HG03378 (cell line): ENCODE data around the gene ADGRG1.

Experiments used
- ATAC-seq: cut with Tn5 transposase; IDR thresholded peaks from one replicate; pipeline ENCODE4 v1.9.1; 2021; ENCODE audit warnings: mild to moderate bottlenecking, moderate library complexity; ENCODE audit not compliant: unreplicated experiment

ADGRG1 gene

GRCh38 chr16:57633383-57634064 is 5.1 kb downstream of the ADGRG1 start:
- ATAC-seq, result no peak

GRCh38 chr16:57634171-57634570 is 5.7 kb downstream of the ADGRG1 start:
- no peak for ATAC-seq

- no peak for ATAC-seq
These were observed 7.1 kb downstream of the ADGRG1 start for GRCh38 chr16:57635266-57636097.

GRCh38 chr16:57636184-57636583 is 7.8 kb downstream of the ADGRG1 start:
- no peak for ATAC-seq

GRCh38 chr16:57637020-57637419 is 8.6 kb downstream of the ADGRG1 start:
- no peak for ATAC-seq

GRCh38 chr16:57637424-57637823 is 9.0 kb downstream of the ADGRG1 start:
- no peak for ATAC-seq

- no peak for ATAC-seq
These were observed 9.5 kb downstream of the ADGRG1 start for GRCh38 chr16:57637965-57638364.

GRCh38 chr16:57638381-57638780 is 10.0 kb downstream of the ADGRG1 start:
- ATAC-seq, result no peak

GRCh38 chr16:57639172-57639887 is 10.9 kb downstream of the ADGRG1 start:
- no peak for ATAC-seq

GRCh38 chr16:57640185-57640584 is 11.8 kb downstream of the ADGRG1 start:
- no peak for ATAC-seq

- ATAC-seq, result no peak
These were observed 12.2 kb downstream of the ADGRG1 start for GRCh38 chr16:57640612-57641011.

GRCh38 chr16:57642160-57643135 is 14.0 kb downstream of the ADGRG1 start:
- no peak for ATAC-seq

- ATAC-seq, result no peak
These were observed 14.9 kb downstream of the ADGRG1 start for GRCh38 chr16:57643147-57643874.

GRCh38 chr16:57643910-57644309 is 15.5 kb downstream of the ADGRG1 start:
- ATAC-seq, result no peak

- ATAC-seq, result no peak
These were observed 16.1 kb downstream of the ADGRG1 start for GRCh38 chr16:57644383-57645014.

GRCh38 chr16:57645169-57645568 is 16.7 kb downstream of the ADGRG1 start:
- ATAC-seq, result no peak

GRCh38 chr16:57645691-57646387 is 17.4 kb downstream of the ADGRG1 start:
- no peak for ATAC-seq

GRCh38 chr16:57646388-57647039 is 18.1 kb downstream of the ADGRG1 start:
- ATAC-seq, result no peak
